H1 (cell line): ENCODE data around the gene GABRR2. TPM values are rescaled to one million over a fixed set of nuclear protein-coding genes. Genes with fewer than 3 reads are reported as not detected.

Experiments
- CTCF ChIA-PET: fragments of 300-600 bp; sonication (Branson Sonifier 250); formaldehyde crosslinking; loops from one replicate; lab custom pipeline; 2021; ENCODE audit not compliant: partially characterized antibody; lab: Charles Lee
- POLR2A ChIA-PET: fragments of 300-600 bp; sonication (Branson Sonifier 250); formaldehyde crosslinking; loops from one replicate; lab custom pipeline; 2021; ENCODE audit warnings: inconsistent platforms; ENCODE audit not compliant: partially characterized antibody; lab: Charles Lee
- DNase-seq, 2 experiments: peaks; one replicate each; pipeline versions ENCODE4 v3.0.0 to v3.0.0-alpha.2; 2010 to 2022; ENCODE audit warnings: low spot score in 2 of 2, low read depth in 1 of 2, mixed read lengths in 1 of 2
- FAIRE-seq: peaks from 2 replicates; lab custom pipeline; 2011; peaks lifted over from hg19 to GRCh38; lab: Jason Lieb, UNC
- H2AFZ ChIP-seq: 2 replicates; pipeline ENCODE4 v1.8.1; 2012; ENCODE audit warnings: low read length, inconsistent platforms
- H2AK5ac ChIP-seq: 2 replicates; pipeline ENCODE4 v1.6.1; 2013; ENCODE audit warnings: low read depth, low read length
- H2BK120ac ChIP-seq: replicated peaks from 2 replicates; pipeline ENCODE3; 2013; ENCODE audit warnings: low read depth, low read length, inconsistent platforms
- H2BK12ac ChIP-seq: 2 replicates; pipeline ENCODE4 v1.6.1; 2013; ENCODE audit warnings: low read depth, low read length
- H2BK15ac ChIP-seq: 2 replicates; pipeline ENCODE4 v1.6.1; 2013; ENCODE audit warnings: low read length
- H2BK20ac ChIP-seq: 2 replicates; pipeline ENCODE4 v1.6.1; 2013; ENCODE audit warnings: low read length
- H2BK5ac ChIP-seq: 2 replicates; pipeline ENCODE4 v1.6.1; 2013; ENCODE audit warnings: low read depth, low read length
- H3K14ac ChIP-seq: 2 replicates; pipeline ENCODE4 v1.6.1; 2013; ENCODE audit warnings: inconsistent platforms; ENCODE audit not compliant: insufficient read length
- H3K18ac ChIP-seq: 2 replicates; pipeline ENCODE4 v1.6.1; 2013; ENCODE audit warnings: low read length; ENCODE audit errors: extremely low read depth
- H3K23ac ChIP-seq: 2 replicates; pipeline ENCODE4 v1.6.1; 2013; ENCODE audit warnings: inconsistent platforms; ENCODE audit not compliant: insufficient read length
- H3K23me2 ChIP-seq: 2 replicates; pipeline ENCODE4 v1.6.1; 2013; ENCODE audit warnings: low read depth, low read length
- H3K27ac ChIP-seq: 2 replicates; pipeline ENCODE4 v1.6.1; 2011; ENCODE audit warnings: low read depth, low read length, inconsistent platforms
- H3K27me3 ChIP-seq, 4 experiments: replicated peaks in 1 of 4; 1 replicate in 1 of 4; 2 replicates in 3 of 4; pipeline versions ENCODE4 v1.6.1 to v1.8.1; 2011 to 2013; ENCODE audit warnings: low read length in 3 of 4, mild to moderate bottlenecking in 3 of 4, inconsistent platforms in 2 of 4, mixed read lengths in 2 of 4, moderate library complexity in 1 of 4; ENCODE audit not compliant: control insufficient read depth in 3 of 4, insufficient read depth in 3 of 4; ENCODE audit errors: extremely low read depth in 1 of 4
- H3K36me3 ChIP-seq, 4 experiments: 2 replicates each; pipeline versions ENCODE4 v1.6.1 to v1.8.1; 2011 to 2013; ENCODE audit warnings: mild to moderate bottlenecking in 4 of 4, low read length in 3 of 4, moderate library complexity in 2 of 4, control low read depth in 1 of 4, inconsistent platforms in 1 of 4; ENCODE audit not compliant: insufficient read depth in 4 of 4, control insufficient read depth in 2 of 4
- H3K4ac ChIP-seq: replicated peaks from 2 replicates; pipeline ENCODE3; 2013; ENCODE audit warnings: low read length, low read depth, mixed read lengths, inconsistent platforms; ENCODE audit not compliant: insufficient read length
- H3K4me1 ChIP-seq, 4 experiments: replicated peaks in 1 of 4; 1 replicate in 1 of 4; 2 replicates in 3 of 4; pipeline versions ENCODE4 v1.6.1 to v1.8.1; 2011 to 2013; ENCODE audit warnings: low read length in 3 of 4, inconsistent platforms in 2 of 4, mixed read lengths in 1 of 4; ENCODE audit not compliant: insufficient read depth in 4 of 4, control insufficient read depth in 3 of 4
- H3K4me2 ChIP-seq, 2 experiments: 2 replicates each; pipeline versions ENCODE4 v1.6.1 to v1.8.1; 2011 to 2013; ENCODE audit warnings: low read depth in 2 of 2, low read length in 2 of 2, control low read depth in 1 of 2, inconsistent platforms in 1 of 2, mild to moderate bottlenecking in 1 of 2; ENCODE audit not compliant: insufficient read depth in 1 of 2
- H3K4me3 ChIP-seq, 4 experiments: fragments of 200-600, 300-600 bp in 1 of 4; sonication (generic), shearing (Covaris generic), sonication (Bioruptor Twin) in 1 of 4; 2 replicates each; pipeline versions ENCODE4 v1.5.1 to v1.8.1; 2011 to 2016; ENCODE audit warnings: low read length in 4 of 4, low read depth in 3 of 4, control low read depth in 2 of 4, inconsistent platforms in 2 of 4, mild to moderate bottlenecking in 2 of 4, mixed read lengths in 1 of 4, moderate library complexity in 1 of 4; ENCODE audit not compliant: insufficient read depth in 2 of 4; ENCODE audit errors: extremely low read depth in 1 of 4
- H3K56ac ChIP-seq: replicated peaks from 2 replicates; pipeline ENCODE3; 2013; ENCODE audit warnings: low read depth, mild to moderate bottlenecking, mixed read lengths, low read length, inconsistent platforms; ENCODE audit not compliant: insufficient read length
- H3K79me1 ChIP-seq: 2 replicates; pipeline ENCODE4 v1.6.1; 2013; ENCODE audit warnings: low read depth, low read length, control low read depth
- H3K79me2 ChIP-seq, 2 experiments: 2 replicates each; pipeline versions ENCODE4 v1.6.1 to v1.8.1; 2012 to 2013; ENCODE audit warnings: low read length in 2 of 2, mild to moderate bottlenecking in 2 of 2, inconsistent platforms in 1 of 2; ENCODE audit not compliant: insufficient read depth in 2 of 2, control insufficient read depth in 1 of 2
- H3K9ac ChIP-seq, 4 experiments: replicated peaks in 1 of 4; 1 replicate in 1 of 4; 2 replicates in 3 of 4; pipeline versions ENCODE4 v1.6.1 to v1.8.1; 2011 to 2013; ENCODE audit warnings: low read depth in 3 of 4, low read length in 3 of 4, control low read depth in 2 of 4, mild to moderate bottlenecking in 2 of 4, moderate library complexity in 2 of 4, inconsistent platforms in 1 of 4; ENCODE audit errors: extremely low read depth in 1 of 4
- H3K9me3 ChIP-seq, 2 experiments: 2 replicates each; pipeline versions ENCODE4 v1.6.1 to v1.8.1; 2012 to 2013; ENCODE audit warnings: mild to moderate bottlenecking in 2 of 2, moderate library complexity in 2 of 2, control low read depth in 1 of 2, inconsistent platforms in 1 of 2, low read depth in 1 of 2, low read length in 1 of 2, mixed read lengths in 1 of 2; ENCODE audit not compliant: insufficient read depth in 2 of 2
- H4K20me1 ChIP-seq, 2 experiments: replicated peaks in 1 of 2; 2 replicates each; pipeline versions ENCODE3 to v1.8.1; 2011 to 2013; ENCODE audit warnings: inconsistent platforms in 2 of 2, low read length in 2 of 2, mild to moderate bottlenecking in 1 of 2; ENCODE audit not compliant: insufficient read depth in 2 of 2, control insufficient read depth in 1 of 2
- H4K5ac ChIP-seq: 2 replicates; pipeline ENCODE4 v1.6.1; 2013; ENCODE audit warnings: low read length, low read depth, mixed read lengths, inconsistent platforms; ENCODE audit not compliant: insufficient read length
- H4K8ac ChIP-seq: 2 replicates; pipeline ENCODE4 v1.8.0; 2013; ENCODE audit warnings: mild to moderate bottlenecking, moderate library complexity, low read length, inconsistent platforms; ENCODE audit not compliant: insufficient read depth; ENCODE audit errors: extremely low read depth
- H4K91ac ChIP-seq: replicated peaks from 2 replicates; pipeline ENCODE3; 2013; ENCODE audit warnings: low read length, mixed read lengths, inconsistent platforms; ENCODE audit not compliant: insufficient read length
- BCL11A ChIP-seq, 2 experiments: IDR thresholded peaks; one replicate each; pipeline ENCODE4 v1.6.1; 2011; ENCODE audit warnings: low read depth in 2 of 2, low read length in 2 of 2, mild to moderate bottlenecking in 2 of 2
- BRCA1 ChIP-seq: IDR thresholded peaks from 2 replicates; pipeline ENCODE4 v1.6.1; 2012; ENCODE audit warnings: low read depth, low read length, improper control_type of control experiment
- CHD1 ChIP-seq: IDR thresholded peaks from 2 replicates; pipeline ENCODE4 v1.6.1; 2012; ENCODE audit warnings: low read depth, low read length, improper control_type of control experiment
- CREB1 ChIP-seq: IDR thresholded peaks from 2 replicates; pipeline ENCODE4 v1.6.1; 2012; ENCODE audit warnings: inconsistent platforms
- E2F6 ChIP-seq: IDR thresholded peaks from 2 replicates; pipeline ENCODE4 v1.6.1; 2012; ENCODE audit warnings: inconsistent platforms
- NRF1 ChIP-seq: IDR thresholded peaks from 2 replicates; pipeline ENCODE4 v1.6.1; 2011; ENCODE audit warnings: mild to moderate bottlenecking, low read depth, low read length, improper control_type of control experiment
- RXRA ChIP-seq: IDR thresholded peaks from 2 replicates; pipeline ENCODE4 v1.6.1; 2011; ENCODE audit warnings: low read depth, mild to moderate bottlenecking, low read length, moderate library complexity; ENCODE audit not compliant: insufficient read depth
- SIN3A ChIP-seq, 2 experiments: IDR thresholded peaks in 1 of 2; conservative IDR thresholded peaks in 1 of 2; 2 replicates each; pipeline ENCODE4 v1.6.1; 2011 to 2012; ENCODE audit warnings: low read length in 2 of 2, improper control_type of control experiment in 1 of 2, low read depth in 1 of 2, mild to moderate bottlenecking in 1 of 2
- SIX5 ChIP-seq: IDR thresholded peaks from 2 replicates; pipeline ENCODE4 v1.6.1; 2011; ENCODE audit warnings: mild to moderate bottlenecking, low read depth, low read length
- SP2 ChIP-seq: IDR thresholded peaks from 2 replicates; pipeline ENCODE4 v1.6.1; 2012; ENCODE audit warnings: mild to moderate bottlenecking, low read length, inconsistent platforms
- TBP ChIP-seq: IDR thresholded peaks from 2 replicates; pipeline ENCODE4 v1.6.1; 2011; ENCODE audit warnings: low read depth, low read length, improper control_type of control experiment
- WGBS, 2 experiments: shearing (Covaris generic) in 1 of 2; methylation state at CpG; one replicate each; pipeline versions ENCODE4 v1.1.6 to v1.1.7; 2013 to 2015; ENCODE audit warnings: low lambda C conversion rate in 2 of 2, mixed read lengths in 2 of 2, inconsistent platforms in 1 of 2, low coverage in 1 of 2, missing lambda C conversion rate in 1 of 2; ENCODE audit not compliant: insufficient replicate concordance in 2 of 2, insufficient coverage in 1 of 2, insufficient read length in 1 of 2; ENCODE audit errors: extremely low coverage in 1 of 2, missing lambda C conversion rate in 1 of 2; 5-methylcytosine and 5-hydroxymethylcytosine counted together
- polyA plus RNA-seq, 7 experiments: library from polyadenylated mRNA; depleted of rRNA in 3 of 7; stranded (reverse) in 5 of 7; unstranded in 2 of 7; fragments of >200 nt in 5 of 7; fragments of 200-250 nt in 2 of 7; gene quantifications; 1 replicate in 5 of 7; 2 replicates in 1 of 7; 4 replicates in 1 of 7; pipeline versions ENCODE4 v1.2.1 to v1.2.3, GENCODE V29; 2011 to 2013; ENCODE audit warnings: missing spikeins in 2 of 7, mixed read lengths in 2 of 7
- total RNA-seq: library from RNA; stranded (reverse); fragmentation: NEBNext Ultra II Directional; extraction: Animal tissue kit (Norgen Biotek cat#: 25700); gene quantifications from 2 replicates; pipeline ENCODE4 v1.2.1, GENCODE V29; 2021

The GABRR2 gene
- total and polyA plus RNA-seq, 2 of the 8 experiments (the other 6 are each of a cell fraction or from before 2014, with no cell fraction given): not detected

- Histone ChIP-seq H3K4me1 (peaks cover 0 to 11% (median 2%) of the 10 kb centered on the region in 4 experiments; a peak in 4 of 7 replicates), H3K27me3 (no peaks in the 10 kb centered on the region), H3K18ac (no peak overlapping the region), H3K23me2 (no peaks in the 10 kb centered on the region), H2BK5ac (no peak overlapping the region; the same call in 1 of the 2 replicates), H4K8ac (no peak overlapping the region; the same call in none of the 2 replicates), H4K20me1 (no peaks in the 10 kb centered on the region), H3K4me3 (no peak overlapping the region), H2AK5ac (no peak overlapping the region), H3K27ac (no peak overlapping the region), H2AFZ (0 out of 2 replicates have a peak overlapping the region, but pooled peaks have one; percentile 3), H3K36me3 (no peaks in the 10 kb centered on the region), H2BK15ac (peak overlapping the region; percentile 46; the same call in 1 of the 2 replicates), H3K14ac (no peak overlapping the region), H4K91ac (no peak overlapping the region), H3K79me2 (no peaks in the 10 kb centered on the region), H3K79me1 (no peaks in the 10 kb centered on the region), H3K9me3 (no peaks in the 10 kb centered on the region), H3K4ac (no peak overlapping the region), H2BK120ac (no peak overlapping the region), H2BK20ac (no peak overlapping the region), H3K4me2 (no peak overlapping the region), H3K23ac (no peak overlapping the region), H3K9ac (no peak overlapping the region), H2BK12ac (no peak overlapping the region), H3K56ac (no peak overlapping the region), H4K5ac (no peak overlapping the region)
- TF ChIP-seq BCL11A (IDR thresholded peaks at IDR 0.05; ENCODE audit: low read depth in 2 of 2, low read length in 2 of 2) (no peak), SIX5 (no peak), CREB1 (no peak), BRCA1 (no peak), SP2 (no peak), RXRA (no peak), TBP (no peak), E2F6 (no peak), NRF1 (no peak), SIN3A (conservative IDR thresholded peaks at IDR 0.05 in 1 of 2, IDR thresholded peaks at IDR 0.05 in 1 of 2; ENCODE audit: low read depth in 1 of 2, low read length in 2 of 2) (no peak), CHD1 (no peak)
- no peak for FAIRE-seq
- WGBS, 2 experiments: 90% methylated on average over 9 of the region's 9 CpGs; no CpG with 5 or more reads in 1 of the 2 experiments
- ChIA-PET CTCF (interaction anchor here (1.2 to 6.4 kb wide), 5 partner anchors 10 to 80 kb away, joined by 4 to 26 read pairs (median 7); no protein-coding TSS in a partner anchor), POLR2A (interaction anchor here (1.2 kb wide), 1 partner anchor 12 kb away, joined by 3 read pairs; no protein-coding TSS in a partner anchor)
- DNase-seq: no peak
Measured at GRCh38 chr6:89287351-89288028, 27.6 kb downstream of the GABRR2 start.
